ENCODE data around the gene RAG2. TPM values are rescaled to one million over a fixed set of nuclear protein-coding genes. Genes with fewer than 3 reads are reported as not detected.

The RAG2 gene
- total and polyA plus RNA-seq, 2 experiments from 2014 or later, result not detected

GRCh38 chr11:36586543-36586942 is 11.5 kb downstream of the RAG2 start (continued):
- TF ChIP-seq ZNF462 (CRISPR knock-in tag; IDR thresholded peaks at IDR 0.05), result no peak

- Histone ChIP-seq H2AFZ (no peak overlapping the region), H3K4me1 (ENCODE audit: insufficient read depth) (no peaks in the 10 kb centered on the region), H3K4me3 (no peak overlapping the region), H3K27me3 (ENCODE audit: insufficient read depth) (no peaks in the 10 kb centered on the region), H3F3A (replicated peaks; ENCODE audit: low read depth) (no peaks in the 10 kb centered on the region), H3K4me2 (no peak overlapping the region), H3K9me2 (ENCODE audit: insufficient read depth) (no peaks in the 10 kb centered on the region), H4K20me1 (replicated peaks; ENCODE audit: insufficient read depth) (no peaks in the 10 kb centered on the region), H3K36me3 (ENCODE audit: insufficient read depth) (peaks cover 5% of the 10 kb centered on the region; the same call in 1 of the 2 replicates), H3K79me2 (replicated peaks; ENCODE audit: insufficient read depth) (no peaks in the 10 kb centered on the region), H3K27ac (ENCODE audit: low read depth) (no peak overlapping the region)
- ATAC-seq (peak; percentile 43), DNase-seq (ENCODE audit: low spot score) (peak; percentile 24)
- Mint-ChIP-seq H3K4me1 (no peaks in the 10 kb centered on the region), H3K4me3 (no peak overlapping the region), H3K36me3 (ENCODE audit: low read depth) (peaks cover 15% of the 10 kb centered on the region), H3K27me3 (ENCODE audit: insufficient read depth, low read depth, poor library complexity) (peaks cover 3% of the 10 kb centered on the region), H3K9me3 (peaks cover 28% of the 10 kb centered on the region), H3K27ac (no peak overlapping the region)
- TF ChIP-seq EZH2 (IDR thresholded peaks at IDR 0.05; ENCODE audit: low read depth, unreplicated experiment) (no peak), EZH2phosphoT487 (IDR thresholded peaks at IDR 0.05; ENCODE audit: unreplicated experiment) (no peak), ZNF114 (CRISPR knock-in tag; IDR thresholded peaks at IDR 0.05) (no peak), CTCF (conservative IDR thresholded peaks at IDR 0.05; ENCODE audit: low read depth in 2 of 2) (peak; percentile 36 to 50; a peak in 2 of 4 replicates)
These were observed 14.4 kb downstream of the RAG2 start for GRCh38 chr11:36583667-36584066.
